Measurements from ENCODE around the gene RNF223.
"Not testable (repeated sequence)": the region's sequence is repeated elsewhere in the genome, so short reads cannot be mapped to it uniquely, and the experiment has no call there.

The RNF223 gene

DNA sequence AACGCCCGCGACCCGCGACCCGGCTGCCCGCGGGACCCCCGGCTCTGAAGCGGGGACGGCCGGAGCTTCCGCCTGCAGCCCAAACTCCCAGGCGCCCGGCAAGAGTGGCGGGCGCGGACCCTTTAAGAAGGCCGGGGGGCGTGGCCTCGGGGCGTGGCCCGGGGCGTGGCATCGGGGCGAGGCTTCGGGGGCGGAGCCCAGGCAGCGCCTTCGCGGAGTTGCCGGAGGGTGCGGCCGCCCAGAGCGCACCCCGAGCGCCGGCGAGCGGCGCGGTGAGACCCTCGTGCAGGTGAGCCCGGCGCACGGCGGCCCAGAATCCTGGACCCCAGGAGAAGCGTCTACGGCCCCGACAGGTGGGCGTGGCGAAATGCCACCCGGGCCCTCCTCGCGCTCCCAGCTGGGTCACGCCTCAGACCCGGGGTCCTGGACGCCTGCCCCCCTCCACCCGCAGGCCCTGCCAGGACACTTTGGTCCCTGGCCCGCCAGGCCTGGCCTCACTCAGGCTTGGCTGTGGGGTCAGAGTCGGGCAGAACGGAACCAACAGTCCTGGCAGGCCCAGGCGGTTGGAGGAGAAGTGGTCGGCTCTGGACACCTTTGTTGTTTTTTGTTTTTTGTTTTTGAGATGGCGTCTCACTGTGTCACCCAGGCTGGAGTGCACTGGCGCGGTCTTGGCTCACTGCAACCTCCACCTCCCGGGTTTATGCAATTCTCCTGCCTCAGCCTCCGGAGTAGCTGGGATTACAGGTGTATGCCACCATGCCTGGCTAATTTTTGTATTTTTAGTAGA lies 14.4 kb downstream of the RNF223 start:
- DNase-seq (ENCODE audit: low spot score) = peak; percentile 89

DNA sequence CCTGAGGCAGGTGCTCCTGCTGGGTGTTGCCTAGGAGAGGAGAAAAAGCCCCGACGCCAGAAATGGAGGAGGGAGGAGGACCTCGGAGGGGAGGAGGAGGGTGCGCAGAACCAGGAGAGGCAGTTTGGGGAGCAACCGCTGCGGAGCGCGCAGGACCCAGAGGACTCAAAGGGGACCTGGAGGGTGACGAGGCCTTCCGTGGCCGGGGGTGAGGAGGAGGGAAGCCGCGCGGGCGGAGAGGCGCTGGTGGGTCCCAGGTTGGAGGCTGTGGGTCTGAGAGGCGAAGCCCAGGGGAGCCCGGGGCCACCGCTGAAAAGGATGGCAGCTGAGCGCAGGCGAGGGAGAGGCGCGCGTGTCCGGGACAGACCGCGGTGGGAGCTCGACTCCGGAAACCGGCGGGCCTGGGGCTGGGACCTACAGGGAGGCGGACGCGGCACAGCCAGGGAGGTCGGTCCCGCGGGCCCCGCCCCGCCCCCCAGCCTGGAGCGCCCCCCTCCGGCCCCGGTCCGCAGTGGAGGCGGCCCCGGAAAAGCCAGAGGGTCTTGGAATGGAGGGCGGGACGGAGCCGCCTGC lies 15.1 kb downstream of the RNF223 start:
- no peak for DNase-seq (ENCODE audit: low spot score)

DNA sequence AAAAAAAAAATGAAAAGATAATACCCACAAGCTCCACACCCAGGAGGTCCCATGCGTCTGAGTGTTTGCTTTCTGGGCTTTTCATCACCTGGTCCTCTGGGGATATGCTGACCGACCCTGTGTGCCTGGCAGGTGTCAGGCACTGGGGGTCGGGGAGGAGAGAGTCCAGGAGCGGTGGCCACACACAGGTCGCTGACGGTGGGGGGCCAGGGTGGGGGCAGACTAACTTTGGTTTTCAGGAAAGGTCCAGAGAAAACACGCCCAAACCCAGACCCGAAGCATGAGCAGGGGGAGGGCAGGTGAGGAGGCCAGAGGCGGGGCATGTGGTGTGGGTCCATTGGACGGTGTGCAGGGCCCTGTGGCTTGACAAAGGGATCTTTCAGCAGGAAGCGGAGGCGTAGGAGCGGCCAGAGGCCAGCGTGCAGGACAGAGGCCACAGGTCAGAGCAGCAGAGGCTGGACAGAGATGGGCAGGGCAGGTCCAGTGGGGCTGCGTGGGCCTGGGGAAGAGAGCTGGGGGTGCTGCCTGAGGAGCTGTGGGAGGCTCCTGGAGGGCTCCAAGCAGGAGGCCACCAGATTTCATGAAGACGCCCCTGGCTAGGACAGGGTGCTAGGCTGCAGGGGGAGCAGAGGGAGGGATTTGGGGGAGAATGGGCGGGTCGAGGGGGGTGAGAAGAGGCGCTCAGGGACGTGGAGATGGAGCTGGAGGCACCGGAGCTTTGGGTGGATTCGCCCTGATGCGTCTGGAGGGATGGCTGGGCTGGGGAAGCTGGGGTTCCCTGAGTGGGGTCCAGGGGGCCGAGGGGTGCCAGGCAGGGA lies 15.8 kb downstream of the RNF223 start:
- DNase-seq (ENCODE audit: low spot score) = no peak

DNA sequence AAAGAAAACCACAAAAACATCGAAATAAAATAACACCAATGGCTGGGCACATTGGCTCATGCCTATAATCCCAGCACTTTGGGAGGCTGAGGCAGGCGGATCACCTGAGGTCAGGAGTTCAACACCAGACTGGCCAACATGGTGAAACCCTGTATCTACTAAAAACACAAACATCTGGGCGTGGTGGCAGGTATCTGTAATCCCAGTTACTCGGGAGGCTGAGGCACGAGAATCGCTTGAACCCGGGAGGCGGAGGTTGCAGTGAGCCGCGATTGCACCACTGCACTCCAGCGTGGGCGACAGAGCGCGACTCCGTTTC lies 16.4 kb downstream of the RNF223 start:
- not testable (repeated sequence) for DNase-seq (ENCODE audit: low spot score)

DNA sequence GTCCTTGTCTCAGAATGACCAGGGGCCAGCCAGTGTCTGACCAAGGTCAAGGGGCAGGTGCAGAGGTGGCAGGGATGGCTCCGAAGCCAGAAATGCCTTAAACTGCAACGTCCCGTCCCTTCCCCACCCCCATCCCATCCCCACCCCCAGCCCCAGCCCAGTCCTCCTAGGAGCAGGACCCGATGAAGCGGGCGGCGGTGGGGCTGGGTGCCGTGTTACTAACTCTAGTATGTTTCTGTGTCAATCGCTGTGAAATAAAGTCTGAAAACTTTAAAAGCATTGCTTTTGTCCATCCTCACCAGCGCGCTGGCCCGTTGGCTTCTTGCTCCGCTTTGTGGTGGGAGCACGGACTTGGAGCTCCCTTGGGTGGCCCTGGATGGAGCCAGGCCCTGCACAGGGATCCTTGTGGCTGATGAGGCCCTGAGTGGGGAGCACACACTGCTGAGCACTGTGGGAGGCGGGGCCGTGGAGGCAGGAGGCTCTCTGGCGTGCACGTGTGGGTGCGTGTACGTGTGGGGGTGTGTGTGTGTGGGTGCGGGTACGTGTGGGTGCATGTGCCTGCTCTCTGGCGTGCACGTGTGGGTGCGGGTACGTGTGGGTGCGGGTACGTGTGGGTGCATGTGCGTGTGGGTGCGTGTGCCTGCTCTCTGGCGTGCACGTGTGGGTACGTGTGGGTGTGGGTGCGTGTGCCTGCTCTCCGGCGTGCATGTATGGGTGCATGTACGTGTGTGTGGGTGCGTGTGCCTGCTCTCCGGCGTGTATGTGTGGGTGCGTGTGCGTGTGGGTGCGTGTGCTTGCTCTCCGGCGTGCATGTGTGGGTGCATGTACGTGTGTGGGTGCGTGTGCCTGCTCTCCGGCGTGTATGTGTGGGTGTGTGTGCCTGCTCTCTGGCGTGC lies 18.0 kb downstream of the RNF223 start:
- DNase-seq (ENCODE audit: low spot score) = no peak

DNA sequence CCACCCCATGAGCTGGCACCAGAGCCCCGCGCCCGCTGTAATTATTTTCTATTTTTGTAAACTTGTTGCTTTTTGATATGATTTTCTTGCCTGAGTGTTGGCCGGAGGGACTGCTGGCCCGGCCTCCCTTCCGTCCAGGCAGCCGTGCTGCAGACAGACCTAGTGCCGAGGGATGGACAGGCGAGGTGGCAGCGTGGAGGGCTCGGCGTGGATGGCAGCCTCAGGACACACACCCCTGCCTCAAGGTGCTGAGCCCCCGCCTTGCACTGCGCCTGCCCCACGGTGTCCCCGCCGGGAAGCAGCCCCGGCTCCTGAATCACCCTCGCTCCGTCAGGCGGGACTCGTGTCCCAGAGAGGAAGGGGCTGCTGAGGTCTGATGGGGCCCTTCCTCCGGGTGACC lies 19.1 kb downstream of the RNF223 start:
- no peak for DNase-seq (ENCODE audit: low spot score)

DNA sequence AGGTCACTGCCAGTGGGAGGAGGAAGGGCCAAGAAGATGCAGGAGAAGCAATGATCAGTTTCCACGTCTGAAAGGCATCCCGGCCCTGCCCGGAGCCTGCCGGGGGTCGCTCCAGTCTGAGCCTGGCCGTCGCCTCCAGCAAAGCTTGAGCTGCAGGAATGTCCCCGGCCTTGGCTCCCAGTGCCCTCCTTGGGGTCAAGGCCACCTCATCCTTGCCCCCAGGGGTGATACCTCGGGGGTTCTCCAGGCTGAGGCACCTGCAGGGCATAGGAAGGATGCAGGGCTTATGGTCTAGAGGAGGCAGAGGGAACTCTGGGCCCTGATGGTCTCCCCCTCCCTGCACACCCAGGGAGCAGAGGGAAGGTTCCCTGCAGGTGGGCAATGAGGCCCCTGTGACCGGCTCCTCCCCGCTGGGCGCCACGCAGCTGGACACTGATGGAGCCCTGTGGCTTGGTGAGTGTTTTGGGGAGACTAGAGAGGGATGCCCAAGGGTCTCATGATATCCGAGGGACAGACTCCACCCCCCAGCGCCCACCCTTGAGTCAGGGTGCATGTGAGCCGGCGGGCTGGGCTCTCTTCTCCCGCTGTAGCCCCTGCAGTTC lies 19.9 kb downstream of the RNF223 start:
- no peak for DNase-seq (ENCODE audit: low spot score)

DNA sequence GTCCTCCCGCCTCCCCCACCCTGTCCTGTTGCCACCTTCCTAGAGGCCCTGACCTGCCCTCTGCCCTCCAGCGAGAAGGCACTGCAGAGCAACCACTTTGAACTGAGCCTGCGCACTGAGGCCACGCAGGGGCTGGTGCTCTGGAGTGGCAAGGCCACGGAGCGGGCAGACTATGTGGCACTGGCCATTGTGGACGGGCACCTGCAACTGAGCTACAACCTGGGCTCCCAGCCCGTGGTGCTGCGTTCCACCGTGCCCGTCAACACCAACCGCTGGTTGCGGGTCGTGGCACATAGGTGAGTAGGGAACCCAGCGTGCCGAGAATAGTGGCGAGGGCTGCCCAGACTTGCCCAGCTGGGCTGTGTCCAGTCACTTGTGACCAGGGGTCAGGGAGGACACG lies 20.4 kb downstream of the RNF223 start:
- DNase-seq (ENCODE audit: low spot score) = no peak

DNA sequence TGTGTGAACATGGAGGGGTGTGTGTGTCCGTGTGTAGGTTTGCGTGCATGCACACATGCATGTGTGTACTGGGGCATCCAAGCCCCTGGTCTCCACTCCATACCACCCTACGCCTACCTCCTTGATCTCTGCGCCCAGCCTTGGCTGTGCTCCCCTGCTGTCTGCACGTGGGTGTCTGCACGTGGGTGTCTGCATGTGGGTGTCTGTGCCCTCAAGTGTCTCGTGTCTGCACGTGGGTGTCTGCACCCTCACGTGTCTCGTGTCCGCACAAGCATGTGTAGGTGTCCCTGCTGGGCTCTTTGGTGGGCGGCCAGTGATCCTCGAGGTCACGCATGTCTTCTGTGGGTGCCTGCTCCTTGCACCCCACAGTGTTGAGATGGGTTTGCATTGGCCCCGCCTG lies 21.1 kb downstream of the RNF223 start:
- DNase-seq (ENCODE audit: low spot score) = no peak

DNA sequence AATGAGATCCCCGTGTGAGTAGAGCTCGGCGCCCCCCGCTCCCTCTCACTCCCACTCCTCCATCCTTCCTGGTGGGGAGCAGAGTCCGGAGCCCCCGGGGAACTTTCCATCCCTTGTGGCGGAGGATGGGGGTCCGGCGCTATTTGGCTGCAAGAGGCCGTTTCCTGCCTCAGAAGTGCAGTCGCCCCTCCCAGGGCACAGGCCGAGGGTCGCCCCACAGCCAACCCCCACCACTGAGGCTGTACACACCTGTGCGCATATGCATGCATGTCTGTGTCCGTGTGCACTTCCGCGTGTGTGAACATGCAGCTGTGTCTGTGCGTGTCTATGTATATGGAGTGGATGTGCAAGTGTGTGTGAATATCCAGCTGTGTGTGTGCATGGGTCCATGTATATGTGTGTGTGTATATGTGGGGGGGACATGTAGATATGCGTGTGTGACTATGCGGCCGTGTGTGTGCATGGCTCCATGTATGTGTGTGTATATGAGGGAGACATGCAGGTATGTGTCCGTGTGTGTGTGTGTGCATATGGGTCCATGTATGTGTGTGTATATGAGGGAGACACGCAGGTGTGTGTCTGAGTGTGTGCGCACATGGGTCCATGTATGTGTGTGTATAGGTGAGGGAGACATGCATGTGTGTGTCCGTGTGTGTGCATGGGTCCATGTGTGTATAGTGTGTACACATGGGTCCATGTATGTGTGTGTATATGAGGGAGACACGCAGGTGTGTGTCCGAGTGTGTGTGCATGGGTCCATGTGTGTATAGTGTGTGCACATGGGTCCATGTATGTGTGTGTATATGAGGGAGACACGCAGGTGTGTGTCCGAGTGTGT lies 21.9 kb downstream of the RNF223 start:
- no peak for DNase-seq (ENCODE audit: low spot score)

DNA sequence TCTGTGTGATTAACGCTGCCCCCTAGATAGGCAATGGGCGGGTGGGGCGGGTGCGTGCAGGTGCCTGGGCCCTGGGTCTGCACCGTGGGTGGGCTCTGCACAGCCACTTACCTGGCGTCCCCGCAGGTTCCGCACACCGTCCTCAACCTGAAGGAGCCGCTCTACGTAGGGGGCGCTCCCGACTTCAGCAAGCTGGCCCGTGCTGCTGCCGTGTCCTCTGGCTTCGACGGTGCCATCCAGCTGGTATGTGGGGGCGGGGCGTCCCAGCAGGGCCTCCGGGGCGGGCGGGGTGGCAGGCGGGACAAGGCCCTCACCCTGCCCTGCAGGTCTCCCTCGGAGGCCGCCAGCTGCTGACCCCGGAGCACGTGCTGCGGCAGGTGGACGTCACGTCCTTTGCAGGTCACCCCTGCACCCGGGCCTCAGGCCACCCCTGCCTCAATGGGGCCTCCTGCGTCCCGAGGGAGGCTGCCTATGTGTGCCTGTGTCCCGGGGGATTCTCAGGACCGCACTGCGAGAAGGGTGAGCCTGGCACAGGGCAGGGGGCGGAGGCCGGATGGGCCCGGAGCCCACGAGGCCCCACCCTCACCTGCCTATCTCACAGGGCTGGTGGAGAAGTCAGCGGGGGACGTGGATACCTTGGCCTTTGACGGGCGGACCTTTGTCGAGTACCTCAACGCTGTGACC lies 22.8 kb downstream of the RNF223 start:
- no peak for DNase-seq (ENCODE audit: low spot score)

DNA sequence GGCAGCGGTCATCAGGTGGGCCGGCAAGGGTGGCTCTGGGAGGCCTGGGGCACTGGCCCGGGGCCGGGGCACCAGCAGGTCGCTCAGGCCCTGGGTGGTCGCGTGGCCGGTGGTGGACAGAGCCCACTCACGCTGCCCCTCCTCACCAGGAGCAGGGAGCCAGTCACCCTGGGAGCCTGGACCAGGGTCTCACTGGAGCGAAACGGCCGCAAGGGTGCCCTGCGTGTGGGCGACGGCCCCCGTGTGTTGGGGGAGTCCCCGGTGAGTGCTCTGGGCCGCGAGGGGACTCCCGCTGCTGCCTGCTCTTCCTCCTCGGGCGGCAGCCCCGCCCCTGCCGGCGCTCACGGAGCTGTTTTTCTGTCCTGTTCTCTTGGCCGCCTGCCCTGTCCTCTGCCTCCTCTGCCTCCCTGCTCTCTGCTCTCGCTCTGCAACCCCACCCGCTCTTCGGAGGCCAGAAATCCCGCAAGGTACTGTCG lies 23.5 kb downstream of the RNF223 start:
- DNase-seq (ENCODE audit: low spot score) = no peak

DNA sequence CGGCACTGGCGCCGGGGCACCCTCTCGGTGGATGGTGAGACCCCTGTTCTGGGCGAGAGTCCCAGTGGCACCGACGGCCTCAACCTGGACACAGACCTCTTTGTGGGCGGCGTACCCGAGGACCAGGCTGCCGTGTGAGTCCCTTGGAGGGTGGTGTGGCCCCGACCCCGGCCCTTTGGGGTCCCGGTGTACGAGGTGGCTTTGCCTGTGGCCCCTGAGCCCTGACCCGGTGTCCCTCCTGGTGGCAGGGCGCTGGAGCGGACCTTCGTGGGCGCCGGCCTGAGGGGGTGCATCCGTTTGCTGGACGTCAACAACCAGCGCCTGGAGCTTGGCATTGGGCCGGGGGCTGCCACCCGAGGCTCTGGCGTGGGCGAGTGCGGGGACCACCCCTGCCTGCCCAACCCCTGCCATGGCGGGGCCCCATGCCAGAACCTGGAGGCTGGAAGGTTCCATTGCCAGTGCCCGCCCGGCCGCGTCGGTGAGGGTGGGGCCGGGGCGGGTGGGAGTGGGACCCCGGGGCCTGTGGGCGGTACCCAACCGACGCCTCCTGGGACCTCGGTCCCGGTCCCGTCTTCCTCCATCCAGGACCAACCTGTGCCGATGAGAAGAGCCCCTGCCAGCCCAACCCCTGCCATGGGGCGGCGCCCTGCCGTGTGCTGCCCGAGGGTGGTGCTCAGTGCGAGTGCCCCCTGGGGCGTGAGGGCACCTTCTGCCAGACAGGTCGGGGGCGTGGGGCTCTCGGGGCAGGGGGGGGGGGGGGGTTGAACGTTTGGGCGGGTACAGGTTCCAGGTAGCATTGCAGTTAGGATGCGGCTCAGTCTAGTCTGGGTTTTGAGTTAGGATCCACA lies 24.6 kb downstream of the RNF223 start:
- DNase-seq (ENCODE audit: low spot score) = no peak

DNA sequence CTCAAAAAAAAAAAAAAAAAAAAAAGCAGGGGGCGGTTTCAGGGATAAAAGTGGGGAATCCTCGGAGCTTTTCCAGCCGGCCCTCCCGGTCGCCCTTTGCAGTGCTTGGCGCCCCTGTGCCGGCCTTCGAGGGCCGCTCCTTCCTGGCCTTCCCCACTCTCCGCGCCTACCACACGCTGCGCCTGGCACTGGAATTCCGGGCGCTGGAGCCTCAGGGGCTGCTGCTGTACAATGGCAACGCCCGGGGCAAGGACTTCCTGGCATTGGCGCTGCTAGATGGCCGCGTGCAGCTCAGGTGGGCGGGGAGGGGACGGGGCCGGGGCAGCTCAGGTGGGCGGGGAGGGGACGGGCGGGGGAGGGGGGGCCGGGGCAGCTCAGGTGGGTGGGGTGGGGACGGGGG lies 25.3 kb downstream of the RNF223 start:
- no peak for DNase-seq (ENCODE audit: low spot score)

DNA sequence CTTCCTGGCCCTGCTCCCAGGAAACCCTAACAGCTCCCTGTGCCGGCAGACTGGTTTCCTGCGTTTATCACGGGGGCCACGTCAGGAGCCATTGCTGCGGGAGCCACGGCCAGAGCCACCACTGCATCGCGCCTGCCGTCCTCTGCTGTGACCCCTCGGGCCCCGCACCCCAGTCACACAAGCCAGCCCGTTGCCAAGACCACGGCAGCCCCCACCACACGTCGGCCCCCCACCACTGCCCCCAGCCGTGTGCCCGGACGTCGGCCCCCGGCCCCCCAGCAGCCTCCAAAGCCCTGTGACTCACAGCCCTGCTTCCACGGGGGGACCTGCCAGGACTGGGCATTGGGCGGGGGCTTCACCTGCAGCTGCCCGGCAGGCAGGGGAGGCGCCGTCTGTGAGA lies 26.1 kb downstream of the RNF223 start:
- DNase-seq (ENCODE audit: low spot score) = no peak

DNA sequence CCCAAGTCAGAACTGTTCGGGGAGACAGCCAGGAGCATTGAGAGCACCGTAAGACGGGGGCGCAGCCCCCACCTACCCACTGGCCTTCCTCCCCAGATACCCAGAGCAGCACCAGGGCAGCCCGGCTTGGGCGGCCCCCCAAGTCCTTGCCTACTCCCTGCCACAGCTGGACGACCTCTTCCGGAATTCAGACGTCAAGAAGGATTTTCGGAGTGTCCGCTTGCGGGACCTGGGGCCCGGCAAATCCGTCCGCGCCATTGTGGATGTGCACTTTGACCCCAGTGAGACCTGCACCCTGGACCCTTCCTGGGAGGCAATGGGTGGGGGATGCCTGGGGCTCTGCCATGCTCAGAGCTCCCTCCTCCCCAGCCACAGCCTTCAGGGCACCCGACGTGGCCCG lies 26.7 kb downstream of the RNF223 start:
- no peak for DNase-seq (ENCODE audit: low spot score)

DNA sequence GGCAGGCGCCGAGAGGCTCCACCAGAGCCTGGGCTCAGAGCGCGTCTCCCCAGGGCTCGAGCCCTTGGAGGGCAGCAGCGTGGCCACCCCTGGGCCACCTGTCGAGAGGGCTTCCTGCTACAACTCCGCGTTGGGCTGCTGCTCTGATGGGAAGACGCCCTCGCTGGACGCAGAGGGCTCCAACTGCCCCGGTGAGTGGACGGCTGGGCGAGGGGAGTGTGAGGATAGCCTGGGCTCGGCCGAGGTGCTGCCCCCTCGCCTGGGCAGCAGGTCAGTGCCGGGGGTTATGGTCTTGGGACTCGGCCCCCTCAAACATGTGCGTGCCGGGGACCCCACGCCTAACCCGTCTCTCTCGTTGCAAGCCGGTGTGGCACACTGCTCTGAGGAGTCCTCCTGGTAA lies 27.3 kb downstream of the RNF223 start:
- no peak for DNase-seq (ENCODE audit: low spot score)

DNA sequence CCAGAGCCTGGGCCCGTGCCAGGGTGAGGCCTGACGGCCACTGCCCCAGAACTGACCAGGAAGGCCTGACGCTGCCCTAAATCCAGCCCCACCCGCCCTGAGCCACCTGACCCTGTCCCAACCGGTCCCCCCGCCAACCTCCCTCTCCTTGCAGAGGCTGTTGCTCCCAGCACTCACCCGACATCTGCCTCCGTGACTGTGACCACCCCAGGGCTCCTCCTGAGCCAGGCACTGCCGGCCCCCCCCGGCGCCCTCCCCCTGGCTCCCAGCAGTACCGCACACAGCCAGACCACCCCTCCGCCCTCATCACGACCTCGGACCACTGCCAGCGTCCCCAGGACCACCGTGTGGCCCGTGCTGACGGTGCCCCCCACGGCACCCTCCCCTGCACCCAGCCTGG lies 27.9 kb downstream of the RNF223 start:
- no peak for DNase-seq (ENCODE audit: low spot score)

DNA sequence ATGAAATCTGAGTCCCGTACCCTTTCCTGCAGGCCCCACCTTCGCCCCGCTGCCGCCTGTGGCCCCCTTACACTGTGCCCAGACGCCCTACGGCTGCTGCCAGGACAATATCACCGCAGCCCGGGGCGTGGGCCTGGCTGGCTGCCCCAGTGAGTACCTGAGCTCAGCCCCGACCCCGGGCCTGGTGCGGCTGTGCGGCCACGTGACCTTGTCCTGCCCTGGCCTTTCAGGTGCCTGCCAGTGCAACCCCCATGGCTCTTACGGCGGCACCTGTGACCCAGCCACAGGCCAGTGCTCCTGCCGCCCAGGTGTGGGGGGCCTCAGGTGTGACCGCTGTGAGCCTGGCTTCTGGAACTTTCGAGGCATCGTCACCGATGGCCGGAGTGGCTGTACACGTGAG lies 29.0 kb downstream of the RNF223 start:
- no peak for DNase-seq (ENCODE audit: low spot score)
